GM21619 (cell line): ENCODE data around the gene LPAR1.

ENCODE experiments used
- ATAC-seq: cut with Tn5 transposase; IDR thresholded peaks from one replicate; pipeline ENCODE4 v1.9.1; 2021; ENCODE audit not compliant: unreplicated experiment

Gene LPAR1

DNA sequence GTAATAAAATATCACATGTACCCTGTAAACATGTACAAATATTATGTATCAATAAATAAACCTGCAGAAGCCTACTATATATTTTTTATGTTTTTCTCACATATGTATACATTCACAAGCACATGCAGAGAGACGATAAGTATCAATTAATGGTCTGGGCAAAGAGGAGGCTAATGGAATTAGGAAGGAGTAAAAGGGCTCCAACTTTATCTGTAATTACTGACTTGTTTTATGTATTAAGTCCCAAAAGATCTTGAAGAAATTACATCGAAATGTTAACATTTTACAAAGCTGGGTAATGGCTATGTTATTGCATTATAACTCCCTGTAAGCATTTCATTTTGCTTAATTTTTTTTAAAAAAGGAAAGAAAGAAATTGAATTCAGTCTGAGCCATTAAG is 78.0 kb downstream of the LPAR1 start:
- ATAC-seq: no peak

DNA sequence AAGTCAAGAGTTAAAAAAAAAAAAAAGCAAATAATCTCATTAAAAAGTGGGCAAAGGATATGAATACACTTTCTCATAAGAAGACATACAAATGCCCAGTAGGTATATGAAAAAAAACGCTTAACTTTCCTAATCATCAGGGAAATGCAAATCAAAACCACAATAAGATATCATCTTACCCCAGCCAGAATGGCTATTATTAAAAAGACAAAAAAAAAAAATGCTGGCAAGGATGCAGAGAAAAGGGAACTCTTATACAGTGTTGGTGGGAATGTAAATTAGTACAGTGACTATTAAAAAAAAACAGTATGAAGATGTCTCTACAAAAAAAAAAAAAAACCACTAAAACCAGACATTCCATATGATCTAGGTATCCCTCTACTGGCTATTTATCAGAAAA is 79.4 kb downstream of the LPAR1 start:
- ATAC-seq: no peak

DNA sequence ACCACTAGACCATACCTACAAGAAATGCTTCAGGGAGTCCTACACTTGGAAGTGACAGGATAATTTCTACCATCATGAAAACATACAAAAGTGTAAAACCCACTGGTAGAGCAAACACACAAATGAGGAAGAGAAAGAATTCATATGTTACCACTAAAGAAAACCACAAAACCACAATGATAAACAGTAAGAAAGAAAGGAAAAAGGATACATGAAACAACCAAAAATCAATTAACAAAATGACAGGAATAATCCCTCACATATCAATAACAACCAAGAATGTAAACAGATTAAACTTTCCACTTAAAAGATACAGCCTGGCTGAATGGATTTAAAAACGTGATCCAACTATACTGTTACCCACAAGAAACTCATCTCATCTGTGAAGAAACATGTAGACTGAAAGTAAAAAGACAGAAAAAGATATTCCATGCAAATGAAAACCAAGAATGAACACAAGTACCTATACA is 83.4 kb downstream of the LPAR1 start:
- no peak for ATAC-seq

DNA sequence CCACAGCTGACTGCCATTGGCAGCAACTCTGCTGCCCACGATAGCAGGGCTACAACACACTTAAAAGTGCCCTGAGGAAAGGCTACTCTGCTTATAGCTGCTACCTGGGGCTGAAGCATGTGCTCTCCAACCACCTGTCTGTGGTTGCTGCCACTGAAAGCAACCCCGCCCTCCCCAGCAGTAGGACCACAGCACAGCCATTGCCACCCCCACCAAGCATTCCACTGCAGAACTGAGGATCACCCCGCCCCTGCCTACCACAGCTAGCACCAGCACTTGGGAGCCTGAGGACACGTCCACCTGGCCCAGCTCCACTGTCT is 85.8 kb downstream of the LPAR1 start:
- no peak for ATAC-seq

DNA sequence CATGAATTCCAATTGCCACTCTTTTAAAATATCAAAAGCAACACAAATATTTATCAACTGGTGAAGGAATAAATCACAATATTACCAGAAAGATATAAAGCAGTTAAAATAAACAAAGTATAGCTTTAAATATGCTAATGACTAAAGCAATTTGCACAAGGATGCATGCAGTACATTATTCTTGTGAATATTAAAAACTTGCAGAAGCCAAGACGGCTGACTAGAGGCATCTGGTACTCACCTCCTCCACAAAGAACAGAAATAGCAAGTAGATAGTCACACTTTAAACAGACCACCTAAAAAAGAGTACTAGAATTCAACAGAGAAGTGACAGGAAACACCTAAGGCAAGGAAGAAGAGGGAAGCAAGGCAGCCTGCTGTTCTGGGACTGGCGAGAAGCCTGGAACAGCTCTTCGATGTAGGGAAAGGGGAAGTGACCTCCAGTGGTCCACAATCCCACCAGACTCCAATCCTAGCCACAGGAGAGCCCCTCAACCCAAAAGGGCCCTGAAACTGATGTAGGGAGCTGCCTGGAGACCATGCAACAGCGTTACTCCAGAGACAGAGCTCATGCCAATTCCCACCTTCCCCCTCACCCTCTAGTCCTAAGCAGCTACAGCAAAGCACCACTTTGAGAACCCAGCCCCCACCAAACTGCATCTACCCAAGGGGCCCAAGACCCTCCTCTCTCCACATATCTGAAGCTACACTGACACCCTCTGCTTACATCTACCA is 86.3 kb downstream of the LPAR1 start:
- ATAC-seq: no peak

DNA sequence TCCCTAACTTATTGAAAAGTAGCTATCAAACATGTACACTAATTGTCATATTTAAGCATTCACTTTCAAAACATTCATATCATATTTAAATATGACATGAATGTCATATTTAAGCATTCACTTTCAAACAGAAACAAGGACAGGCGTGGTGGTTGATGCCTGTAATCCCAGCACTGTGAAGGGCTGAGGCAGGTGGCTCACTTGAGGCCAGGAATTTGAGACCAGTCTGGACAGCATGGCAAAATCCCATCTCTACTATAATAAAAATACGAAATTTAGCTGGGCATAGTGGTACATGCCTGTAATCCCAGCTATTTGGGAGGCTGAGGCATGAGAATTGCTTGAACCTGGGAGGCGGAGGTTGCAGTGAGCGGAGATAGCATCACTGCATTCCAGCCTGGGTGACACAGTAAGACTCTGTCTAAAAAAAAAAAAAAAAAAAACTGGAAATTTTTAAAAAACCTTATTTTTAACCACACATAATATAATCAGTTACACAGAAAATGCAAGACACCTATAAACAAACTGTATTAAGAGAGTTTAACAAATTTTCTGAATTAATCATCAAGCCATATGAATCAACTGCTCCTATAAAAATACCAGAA is 88.1 kb downstream of the LPAR1 start:
- ATAC-seq: no peak

DNA sequence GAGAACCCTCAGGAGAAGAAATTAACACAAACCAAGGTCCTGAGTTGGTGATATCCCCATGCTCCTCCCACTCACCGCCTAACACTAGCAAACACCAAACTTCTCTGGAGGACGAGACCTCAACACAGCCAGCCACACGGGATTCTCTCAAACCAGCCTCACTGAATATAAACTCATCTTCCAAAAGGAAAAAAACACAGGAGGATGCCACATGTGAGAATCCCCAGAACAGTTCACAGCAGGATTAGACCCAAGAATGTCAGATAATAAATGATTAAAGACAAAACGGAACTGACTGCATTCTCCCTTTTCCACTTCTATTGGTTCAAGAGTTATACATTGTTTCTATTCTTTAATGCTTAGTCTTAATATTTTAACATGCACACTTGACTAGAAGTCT is 89.2 kb downstream of the LPAR1 start:
- ATAC-seq: no peak

DNA sequence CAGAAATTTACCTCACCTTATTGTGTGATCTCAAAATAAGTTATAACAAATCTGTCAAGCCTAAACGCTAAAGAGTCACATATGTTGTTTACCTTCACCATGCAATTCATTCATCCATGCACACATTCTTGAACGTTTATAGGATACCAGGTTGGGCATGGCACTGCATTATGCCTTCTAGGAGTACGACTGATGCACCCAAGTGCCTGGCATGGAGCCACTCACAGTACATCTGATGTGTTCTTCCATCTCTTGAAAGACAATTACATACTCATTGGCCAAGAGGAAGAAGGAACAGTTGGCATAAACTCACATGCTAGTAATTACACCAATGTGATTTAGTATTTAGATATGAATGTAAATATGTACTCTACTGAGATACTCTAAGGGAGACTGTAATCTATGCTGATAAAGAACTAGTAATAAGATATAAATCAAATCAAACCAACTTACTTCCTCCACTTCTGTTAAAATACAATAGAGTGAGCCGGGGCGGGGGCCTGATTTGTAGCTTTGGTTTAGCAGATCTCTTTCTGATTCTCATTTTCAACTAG is 90.7 kb downstream of the LPAR1 start:
- no peak for ATAC-seq

DNA sequence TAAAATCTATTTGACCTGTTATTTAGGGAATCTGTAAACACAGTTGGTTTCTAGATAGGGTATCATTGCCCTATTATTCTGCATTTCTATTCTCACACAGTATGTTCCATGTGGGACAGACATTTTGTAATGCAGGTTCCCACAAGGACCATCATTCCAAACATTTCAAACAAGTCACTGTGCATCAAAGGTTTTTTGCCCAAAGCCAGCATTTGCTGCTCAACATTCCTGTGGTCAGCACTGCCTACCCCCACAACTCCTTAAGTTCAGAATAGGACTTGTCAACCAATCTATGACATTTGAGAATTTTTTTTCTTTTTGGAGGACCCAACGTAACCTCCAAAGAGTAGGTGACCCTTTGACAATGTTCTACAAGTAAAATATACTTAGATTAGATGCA is 95.7 kb downstream of the LPAR1 start:
- ATAC-seq: no peak

DNA sequence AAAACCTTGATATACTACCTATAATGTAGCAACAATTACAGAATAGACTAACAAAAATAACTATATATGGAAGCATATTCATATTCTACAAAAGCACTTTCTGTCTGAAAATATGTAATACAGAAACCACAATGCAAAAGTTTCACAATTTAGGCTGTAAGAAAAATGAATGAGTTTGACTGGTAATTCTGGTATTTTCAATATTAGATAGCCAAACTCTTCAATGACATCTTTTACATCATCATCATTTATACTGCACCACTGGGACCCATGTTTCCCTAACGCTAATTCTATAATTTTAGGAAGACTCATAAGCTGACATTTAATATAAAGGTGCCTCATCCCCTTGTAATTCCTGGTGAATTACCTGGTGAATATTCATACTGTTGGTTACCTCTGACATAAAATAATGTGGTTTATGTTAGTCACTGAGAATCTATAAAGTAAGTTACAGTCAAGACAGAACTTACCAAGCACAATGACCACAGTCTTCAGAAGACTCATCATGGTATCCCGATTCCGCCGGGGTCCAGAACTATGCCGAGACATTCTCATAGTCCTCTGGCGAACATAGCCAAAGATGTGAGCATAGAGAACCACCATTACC is 97.2 kb downstream of the LPAR1 start:
- no peak for ATAC-seq

DNA sequence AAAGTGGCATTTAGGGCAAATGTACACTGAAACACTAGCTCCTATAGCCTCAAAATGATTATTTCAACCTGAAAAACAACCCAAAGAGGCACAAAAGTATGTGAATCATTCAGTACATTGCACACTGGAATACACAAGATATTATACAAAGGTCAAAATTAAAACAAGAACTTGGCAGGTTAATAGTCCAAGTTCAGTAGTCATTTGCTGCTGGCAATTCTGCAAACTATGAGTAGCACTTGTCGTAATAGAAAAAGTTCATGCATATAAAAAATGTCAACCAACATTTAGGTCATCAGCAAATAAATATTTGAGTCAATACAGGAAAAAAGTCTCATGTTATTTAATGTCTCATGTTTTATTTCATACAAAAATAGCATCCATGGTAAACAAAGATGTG is 98.7 kb downstream of the LPAR1 start:
- ATAC-seq: no peak

DNA sequence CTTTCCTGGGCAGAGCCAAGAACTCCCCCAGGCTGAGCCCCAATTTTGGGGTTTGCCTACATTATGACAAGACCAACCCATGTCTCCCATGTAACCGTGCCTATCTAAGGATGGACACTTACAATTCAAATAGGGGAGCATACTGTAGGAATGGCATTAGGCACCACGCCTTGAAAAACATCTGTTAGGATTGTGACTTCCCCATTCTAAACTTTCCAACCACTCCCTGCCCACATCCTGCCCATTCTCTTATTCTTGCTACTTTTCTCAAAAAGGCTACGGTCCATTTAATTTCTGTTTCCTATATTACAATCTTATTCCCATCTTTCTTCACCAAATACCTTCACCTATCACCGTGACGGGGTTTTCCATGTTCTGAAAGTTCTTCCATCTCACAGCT is 99.2 kb downstream of the LPAR1 start:
- no peak for ATAC-seq

DNA sequence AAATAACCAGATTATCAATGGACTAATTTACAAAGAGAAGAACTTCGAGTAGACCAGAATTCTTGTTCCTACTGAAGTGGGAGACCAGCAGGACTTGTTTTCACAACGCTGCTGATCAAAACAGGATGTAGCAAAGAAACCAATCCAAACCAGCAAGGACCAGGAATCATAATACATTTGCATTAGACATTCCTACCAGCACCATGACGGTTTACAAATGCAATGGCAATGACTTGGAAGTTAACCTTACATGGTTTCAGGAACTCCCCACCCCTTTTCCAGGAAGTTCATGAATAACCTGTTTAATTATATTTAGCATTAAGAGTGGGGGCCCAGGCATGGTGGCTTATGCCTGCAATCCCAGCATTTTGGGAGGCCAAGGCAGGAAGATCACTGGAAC is 100.0 kb downstream of the LPAR1 start:
- ATAC-seq: no peak

DNA sequence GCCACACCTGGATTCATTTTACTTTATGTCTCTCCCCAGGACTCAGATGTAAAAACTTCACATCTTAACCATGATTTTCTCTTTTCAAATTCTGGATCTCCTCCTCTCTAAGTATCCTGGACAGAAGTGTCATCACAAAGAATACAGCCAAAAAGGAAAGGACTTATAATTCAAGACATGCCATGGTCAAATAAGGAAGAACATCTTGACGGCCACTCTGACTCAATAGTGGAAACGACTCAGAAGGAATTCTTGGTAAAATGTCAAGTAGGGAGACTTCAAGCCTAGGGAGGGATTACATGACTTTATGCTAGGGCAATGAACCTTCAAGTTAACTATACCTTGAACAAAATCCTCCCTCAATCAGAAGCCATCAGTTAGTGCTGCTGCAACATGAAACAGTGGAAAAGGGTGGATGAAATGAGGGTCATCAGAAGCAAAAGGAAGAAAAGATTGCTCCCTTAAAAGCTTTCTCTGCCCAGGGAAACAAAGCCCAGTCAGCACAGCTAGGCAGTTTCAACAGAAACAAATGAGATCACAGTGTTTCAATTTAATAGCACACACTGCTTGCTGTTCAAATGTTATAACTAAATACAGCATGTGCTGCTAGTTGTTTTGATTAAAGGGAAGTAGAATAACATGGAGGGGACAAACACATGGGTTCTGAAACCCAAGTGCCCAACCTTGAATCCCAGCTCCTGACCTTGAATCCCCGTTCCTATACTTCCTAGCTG is 101.4 kb downstream of the LPAR1 start:
- ATAC-seq: no peak

DNA sequence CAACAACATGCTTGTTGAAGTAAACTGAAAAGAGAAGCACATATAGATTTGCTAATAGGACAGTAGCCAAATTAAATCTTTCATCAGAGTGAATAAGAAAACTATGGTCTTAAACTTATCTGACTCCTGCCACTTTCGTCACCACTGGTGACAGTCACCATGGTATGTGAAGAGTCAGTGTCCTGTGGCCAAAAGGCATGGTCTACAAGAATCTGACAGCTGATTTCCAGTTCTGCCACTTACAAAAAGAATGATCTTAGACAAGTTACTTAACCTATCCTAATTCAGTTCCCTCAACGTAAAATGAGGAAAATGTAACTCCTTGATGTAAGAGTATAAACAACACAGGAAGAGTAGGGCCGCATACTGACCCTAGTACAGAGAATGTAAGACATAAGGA is 102.0 kb downstream of the LPAR1 start:
- no peak for ATAC-seq

DNA sequence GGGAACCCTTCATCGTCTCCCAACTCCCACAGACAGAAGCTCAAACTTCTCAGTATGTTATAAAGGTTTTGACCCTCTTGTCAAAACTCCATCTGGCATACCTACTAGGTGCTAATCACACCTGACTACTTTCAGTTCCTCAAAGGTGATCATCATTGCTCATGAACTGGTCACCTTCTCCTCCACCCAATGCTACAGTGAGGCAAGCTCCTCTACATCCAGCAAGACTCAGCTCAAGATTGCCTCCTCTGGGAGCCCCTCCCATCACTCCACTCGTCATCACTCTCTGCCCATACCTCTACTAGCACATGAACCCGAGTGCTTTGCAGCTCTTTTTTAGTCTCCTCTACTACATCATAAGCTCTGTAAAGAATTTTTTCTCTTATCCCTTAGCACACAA is 102.4 kb downstream of the LPAR1 start:
- ATAC-seq: no peak

DNA sequence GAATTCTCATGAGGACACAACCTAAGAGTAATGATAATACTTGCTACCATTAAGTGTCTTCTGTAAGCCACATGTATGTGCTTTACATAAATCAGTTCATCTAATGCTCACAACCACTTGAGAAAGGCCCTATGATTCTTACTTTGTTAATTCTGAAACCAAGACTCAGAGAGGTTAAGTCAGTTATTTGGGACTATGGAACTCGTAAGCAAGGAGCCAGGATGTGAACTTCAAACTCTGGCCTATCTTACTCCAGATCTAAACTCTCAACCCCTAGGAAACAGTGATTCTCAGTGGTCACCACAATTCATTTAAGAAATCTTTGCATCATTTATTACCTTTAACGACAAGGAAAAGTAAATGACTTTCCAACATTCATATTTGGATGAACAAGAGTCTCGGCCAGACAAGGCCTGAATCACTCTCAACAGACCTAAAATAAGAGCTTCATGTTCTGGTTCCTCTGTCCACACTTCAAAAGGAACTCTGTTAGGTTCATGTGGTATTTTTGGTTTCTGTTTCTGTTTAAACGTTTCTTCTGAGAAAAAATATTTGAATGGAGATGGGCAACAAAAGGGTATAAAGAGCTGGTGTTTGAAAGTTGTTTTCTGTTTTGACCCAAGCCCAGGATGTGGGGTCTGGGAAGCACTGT is 104.8 kb downstream of the LPAR1 start:
- peak; percentile 80 for ATAC-seq

DNA sequence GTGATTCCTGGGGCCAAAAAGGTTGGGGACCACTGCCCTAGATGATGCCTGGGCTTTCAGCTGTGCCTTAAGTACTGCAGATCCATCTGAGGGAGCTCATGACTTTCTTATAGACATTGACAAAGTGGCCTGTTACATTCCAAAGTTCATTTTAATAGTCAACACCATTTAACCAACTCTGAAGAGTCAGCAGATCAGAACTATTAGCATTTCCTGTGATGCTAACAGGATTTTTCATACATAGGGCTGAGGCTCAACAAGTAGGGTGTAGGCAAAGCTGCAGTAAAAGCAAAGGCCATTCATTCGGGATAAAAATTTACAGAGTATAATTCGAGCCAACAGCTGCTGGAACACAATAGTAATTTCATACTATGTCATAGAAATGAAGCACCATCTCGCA is 105.4 kb downstream of the LPAR1 start:
- ATAC-seq: no peak

DNA sequence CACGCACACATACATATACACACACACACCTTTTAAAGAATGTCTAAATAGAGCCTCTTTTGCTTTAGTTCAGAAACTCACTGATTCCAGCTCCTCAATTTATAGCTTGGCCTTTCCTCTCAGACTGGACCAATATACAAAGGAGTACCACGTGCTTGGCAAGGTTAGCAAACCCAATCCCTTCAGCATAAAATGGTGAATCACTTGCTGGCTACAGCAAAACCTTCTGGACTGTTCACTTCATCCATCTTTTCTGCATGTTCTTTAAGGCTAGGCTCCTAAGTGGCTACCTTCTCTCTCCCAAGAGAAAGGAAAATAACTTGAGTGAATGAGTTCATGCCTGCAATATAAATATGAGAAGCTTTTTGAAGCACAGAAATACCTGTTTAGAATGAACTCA is 109.7 kb downstream of the LPAR1 start:
- no peak for ATAC-seq

DNA sequence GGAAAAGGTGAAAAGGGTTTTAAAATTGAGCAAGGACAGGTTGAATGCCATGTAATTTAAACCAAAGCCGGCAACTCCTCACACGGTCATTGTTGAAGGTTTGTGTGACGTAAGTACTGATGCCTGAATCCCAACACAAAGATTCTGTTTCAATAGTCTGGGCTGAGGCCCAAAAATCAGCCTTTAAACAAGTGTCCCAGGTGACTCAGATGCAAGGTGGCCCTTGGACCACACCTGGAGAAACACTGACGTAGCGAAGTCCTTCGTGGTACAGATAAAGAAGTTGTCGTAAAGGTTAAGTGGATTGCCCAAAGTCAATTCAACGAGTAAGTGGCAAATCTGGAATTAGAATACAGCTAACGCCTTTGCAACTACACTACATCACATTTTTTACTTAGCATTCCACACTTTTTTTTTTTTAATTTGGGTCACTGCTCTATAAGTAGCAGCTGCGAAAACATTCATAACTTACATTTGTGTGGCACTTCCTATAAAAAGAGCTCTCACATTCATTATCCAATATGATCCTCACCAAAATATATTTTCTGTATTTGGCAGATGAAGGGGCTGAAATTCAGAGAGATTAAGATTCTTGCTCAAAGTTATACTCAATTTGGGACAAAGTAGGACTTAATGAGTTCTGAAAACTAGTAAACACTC is 111.3 kb downstream of the LPAR1 start:
- no peak for ATAC-seq

DNA sequence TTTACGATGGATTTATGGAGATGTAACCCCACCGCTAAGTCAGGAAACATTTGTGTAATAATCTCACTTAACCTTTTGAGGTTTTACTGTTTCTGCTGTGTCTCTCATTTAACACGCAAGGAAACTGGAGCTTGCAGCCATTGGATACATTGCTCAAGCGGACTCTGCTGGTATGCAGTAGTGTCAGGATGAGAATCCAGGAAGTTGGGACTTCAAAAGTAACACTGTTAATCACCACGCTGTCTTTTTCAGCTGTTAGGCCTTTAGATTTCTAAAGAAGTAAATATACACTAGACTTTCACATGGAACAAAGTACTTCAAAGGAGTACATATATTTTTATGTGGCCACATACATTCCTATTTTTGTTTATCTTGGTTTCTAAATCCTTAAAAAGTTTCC is 114.7 kb downstream of the LPAR1 start:
- ATAC-seq: no peak
